Measurements from ENCODE around the gene SRP72. TPM values are rescaled to one million over a fixed set of nuclear protein-coding genes. Genes with fewer than 3 reads are reported as not detected.

SRP72 gene
- total RNA-seq, 1 experiment from 2014 or later = 348 TPM

- H3K4me3 Mint-ChIP-seq (ENCODE audit: unreplicated experiment) = no peak overlapping the region
- intact Hi-C loops (cut with micrococcal nuclease) = no loop called here
- BruUV-seq (replicated peaks) = no TSS peak
- CTCF ChIA-PET = interaction anchor here (3.1 kb wide), 1 partner anchor 8 kb away, joined by 24 read pairs; no protein-coding TSS in a partner anchor
- TF ChIP-seq, protein P1, sequence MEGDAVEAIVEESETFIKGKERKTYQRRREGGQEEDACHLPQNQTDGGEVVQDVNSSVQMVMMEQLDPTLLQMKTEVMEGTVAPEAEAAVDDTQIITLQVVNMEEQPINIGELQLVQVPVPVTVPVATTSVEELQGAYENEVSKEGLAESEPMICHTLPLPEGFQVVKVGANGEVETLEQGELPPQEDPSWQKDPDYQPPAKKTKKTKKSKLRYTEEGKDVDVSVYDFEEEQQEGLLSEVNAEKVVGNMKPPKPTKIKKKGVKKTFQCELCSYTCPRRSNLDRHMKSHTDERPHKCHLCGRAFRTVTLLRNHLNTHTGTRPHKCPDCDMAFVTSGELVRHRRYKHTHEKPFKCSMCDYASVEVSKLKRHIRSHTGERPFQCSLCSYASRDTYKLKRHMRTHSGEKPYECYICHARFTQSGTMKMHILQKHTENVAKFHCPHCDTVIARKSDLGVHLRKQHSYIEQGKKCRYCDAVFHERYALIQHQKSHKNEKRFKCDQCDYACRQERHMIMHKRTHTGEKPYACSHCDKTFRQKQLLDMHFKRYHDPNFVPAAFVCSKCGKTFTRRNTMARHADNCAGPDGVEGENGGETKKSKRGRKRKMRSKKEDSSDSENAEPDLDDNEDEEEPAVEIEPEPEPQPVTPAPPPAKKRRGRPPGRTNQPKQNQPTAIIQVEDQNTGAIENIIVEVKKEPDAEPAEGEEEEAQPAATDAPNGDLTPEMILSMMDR (IDR thresholded peaks at IDR 0.05; ENCODE audit: unreplicated experiment) = no peak
- DNase-seq (ENCODE audit: unreplicated experiment) = no peak
- no peaks in the 10 kb centered on the region for H3K4me1 Mint-ChIP-seq (ENCODE audit: insufficient read depth, unreplicated experiment)
- H3K9me3 Mint-ChIP-seq (ENCODE audit: unreplicated experiment) = peaks cover 7% of the 10 kb centered on the region
- no peak overlapping the region for H3K27ac Mint-ChIP-seq (ENCODE audit: low read depth, unreplicated experiment)
- no peaks in the 10 kb centered on the region for H3K36me3 Mint-ChIP-seq (ENCODE audit: insufficient read depth, unreplicated experiment)
- H3K27me3 Mint-ChIP-seq (ENCODE audit: insufficient read depth, unreplicated experiment) = no peaks in the 10 kb centered on the region
- POLR2A ChIA-PET = interaction anchor here (0.5 kb wide), 1 partner anchor 179 kb away, joined by 3 read pairs; no protein-coding TSS in a partner anchor
Measured at GRCh38 chr4:56552273-56552672, 84.9 kb downstream of the SRP72 start.

Other genes starting within 250 kb of the SRP72 start
- 10.8 and 12.9 TPM in 2 replicates for gene AASDH, start 80.1 kb upstream of the SRP72 start, total RNA-seq (2022)
- gene PPAT, start 32.0 kb upstream of the SRP72 start, total RNA-seq (2022) = 35.0 and 47.0 TPM in 2 replicates
- 160 and 189 TPM in 2 replicates for gene PAICS, start 31.4 kb upstream of the SRP72 start, total RNA-seq (2022)
- 0.22 and 0.28 TPM in 2 replicates for gene ARL9, start 38.2 kb downstream of the SRP72 start, total RNA-seq (2022)
- not detected in 2 replicates for gene HOPX, start 213.7 kb downstream of the SRP72 start, total RNA-seq (2022)

Measured in MCF 10A (cell line).